Measurements from ENCODE around the gene PDE2A. TPM values are rescaled to one million over a fixed set of nuclear protein-coding genes. Genes with fewer than 3 reads are reported as not detected.

Gene PDE2A
- total and polyA plus RNA-seq, 10 of the 15 experiments (the other 5 are each of a cell fraction or from before 2014, with no cell fraction given): 0.06 to 0.15 (median 0.11) TPM; not detected in 6

- intact Hi-C loops (cut with micrococcal nuclease; ENCODE audit: unreplicated experiment): no loop called here
- TF ChIP-seq RELA (IDR thresholded peaks at IDR 0.05; ENCODE audit: borderline replicate concordance, partially characterized antibody): no peak
- no peak for TF ChIP-seq TCF3 (IDR thresholded peaks at IDR 0.05; ENCODE audit: borderline replicate concordance, insufficient read depth, low read depth, low read length)
- no peak for TF ChIP-seq KAT2A (conservative IDR thresholded peaks at IDR 0.05; ENCODE audit: control insufficient read depth, low read depth, low read length)
- TF ChIP-seq ZNF217 (IDR thresholded peaks at IDR 0.05): no peak
- TF ChIP-seq BMI1 (IDR thresholded peaks at IDR 0.05; ENCODE audit: borderline replicate concordance): no peak
- no peak for TF ChIP-seq E2F4 (IDR thresholded peaks at IDR 0.05; ENCODE audit: low read depth, low read length)
- TF ChIP-seq POU2F2 (IDR thresholded peaks at IDR 0.05; ENCODE audit: borderline replicate concordance, low read depth, low read length): no peak
- TF ChIP-seq HSF1 (IDR thresholded peaks at IDR 0.05; ENCODE audit: low read depth, low read length): no peak
- no peak for TF ChIP-seq BRCA1 (IDR thresholded peaks at IDR 0.05; ENCODE audit: low read depth, low read length)
- TF ChIP-seq BCLAF1 (IDR thresholded peaks at IDR 0.05): no peak
- TF ChIP-seq ZBED1 (IDR thresholded peaks at IDR 0.05; ENCODE audit: borderline replicate concordance): no peak
- no peak for TF ChIP-seq IKZF2 (IDR thresholded peaks at IDR 0.05)
- TF ChIP-seq ATF3 (IDR thresholded peaks at IDR 0.05; ENCODE audit: borderline replicate concordance, extremely low read depth, low read depth, low read length): no peak
- TF ChIP-seq MEF2A (IDR thresholded peaks at IDR 0.05; ENCODE audit: insufficient read depth, low read depth, low read length): no peak
These were observed 19.2 kb downstream of the PDE2A start for GRCh38 chr11:72655014-72655413.

More at GRCh38 chr11:72655014-72655413, 19.2 kb downstream of the PDE2A start:
- no peak overlapping the region for H3K4me3 ChIP-seq
- CTCF ChIA-PET: interaction anchor here (1.2 to 1.4 kb wide), 2 partner anchors 11 to 29 kb away, joined by 3 read pairs; no protein-coding TSS in a partner anchor
- in situ Hi-C loops (cut with MboI): no loop called here
- RAD21 ChIA-PET (ENCODE audit: unreplicated experiment): no interaction called here
- H3K9me3 ChIP-seq (replicated peaks; ENCODE audit: control insufficient read depth, insufficient read depth, low read length): no peaks in the 10 kb centered on the region
- no peak for ATAC-seq
- no peaks in the 10 kb centered on the region for H3K36me3 ChIP-seq (ENCODE audit: control insufficient read depth in 2 of 2, insufficient read depth in 2 of 2, low read length in 1 of 2)
- no peaks in the 10 kb centered on the region for H3K4me1 ChIP-seq (ENCODE audit: control insufficient read depth, insufficient read depth, low read length)
- BruUV-seq (replicated peaks): no TSS peak
- 21% methylated on average over 8 of the region's 8 CpGs for WGBS (ENCODE audit: insufficient coverage, insufficient replicate concordance, low lambda C conversion rate, missing lambda C conversion rate)
- no peaks in the 10 kb centered on the region for H3K79me2 ChIP-seq (ENCODE audit: control insufficient read depth, insufficient read depth, low read length)
- no peak overlapping the region for H3K9ac ChIP-seq (ENCODE audit: control insufficient read depth, insufficient read depth, low read length)
- POLR2A ChIA-PET: interaction anchor here (0.6 kb wide), 1 partner anchor 261 kb away, joined by 3 read pairs; no protein-coding TSS in a partner anchor
- FAIRE-seq: no peak
- peaks cover 0 to 3% of the 10 kb centered on the region in 2 experiments; a peak in 2 of 4 replicates for H3K27me3 ChIP-seq (replicated peaks in 1 of 2; ENCODE audit: control insufficient read depth in 2 of 2, insufficient read depth in 2 of 2, low read length in 1 of 2)
- H2AFZ ChIP-seq (ENCODE audit: control insufficient read depth, low read depth, low read length): no peak overlapping the region
- no peaks in the 10 kb centered on the region; the same call in 1 of the 2 replicates for H4K20me1 ChIP-seq (ENCODE audit: control insufficient read depth, insufficient read depth)
- H3K4me2 ChIP-seq (ENCODE audit: control insufficient read depth, insufficient read depth): no peak overlapping the region
- DNase-seq (ENCODE audit: low read depth, low spot score): no peak
- SMC1A ChIA-PET (ENCODE audit: uncharacterized antibody, unreplicated experiment): interaction anchor here (1.2 kb wide), 1 partner anchor 13 kb away, joined by 5 read pairs; no protein-coding TSS in a partner anchor
- no peak overlapping the region for H3K27ac ChIP-seq (ENCODE audit: control insufficient read depth, insufficient read depth)
